ENCODE measurements around the gene CA7. TPM values are rescaled to one million over a fixed set of nuclear protein-coding genes. Genes with fewer than 3 reads are reported as not detected.

The CA7 gene
- total RNA-seq, 1 experiment from 2014 or later: not detected

DNA sequence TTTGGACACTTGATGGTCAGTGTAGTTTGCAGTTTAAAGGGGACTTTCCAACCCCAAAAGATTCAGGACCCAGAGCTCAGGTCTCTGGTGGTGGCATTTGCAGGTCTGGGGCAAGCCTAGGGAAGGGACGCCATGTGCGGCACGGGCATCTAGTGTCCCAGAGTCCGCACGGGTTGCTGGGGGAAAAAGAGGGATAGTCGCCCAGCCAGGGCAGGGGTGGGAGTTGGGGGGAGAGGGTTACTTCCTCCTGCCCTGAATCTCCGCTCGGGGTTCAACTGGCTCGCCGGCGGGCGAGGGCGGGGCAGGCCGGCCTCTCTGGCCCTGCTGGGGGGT lies 239 bp upstream of the CA7 start:
- Histone ChIP-seq H3K4me3 (ENCODE audit: low read depth in 2 of 2, low read length in 2 of 2) (peak overlapping the region in 1 of 2 experiments; percentile 37; a peak in 1 of 4 replicates), H3K27me3 (ENCODE audit: control insufficient read depth, insufficient read depth, low read length) (no peaks in the 10 kb centered on the region; the same call in 1 of the 2 replicates), H3K36me3 (ENCODE audit: control insufficient read depth, insufficient read depth, low read length) (no peaks in the 10 kb centered on the region), H3K27ac (ENCODE audit: low read length) (no peak overlapping the region), H3K9me3 (ENCODE audit: control insufficient read depth, insufficient read depth, low read depth, low read length) (no peaks in the 10 kb centered on the region), H3K4me1 (ENCODE audit: control insufficient read depth, insufficient read depth, low read length) (no peaks in the 10 kb centered on the region)
- no TSS peak for BruUV-seq (replicated peaks)
- in situ Hi-C loops (cut with HindIII; ENCODE audit: low pct_unique_long_range_greater_than_20kb, low sequenced_read_pairs): no loop called here
- DNase-seq (ENCODE audit: low read depth, low spot score) (no peak), ATAC-seq (no peak)
- ChIA-PET CTCF (interaction anchor here (1.5 kb wide), 1 partner anchor 24 kb away, joined by 6 read pairs; no protein-coding TSS in a partner anchor), POLR2A (no interaction called here)
- intact Hi-C loops (cut with micrococcal nuclease; ENCODE audit: unreplicated experiment): no loop called here
- TF ChIP-seq SIN3A (IDR thresholded peaks at IDR 0.05; ENCODE audit: borderline replicate concordance, insufficient read depth, low read depth, low read length) (no peak), TCF7L2 (IDR thresholded peaks at IDR 0.05; ENCODE audit: low read depth, low read length) (no peak), POLR2AphosphoS5 (IDR thresholded peaks at IDR 0.05; ENCODE audit: low read depth, low read length) (no peak)
- TF ChIP-seq, protein P1, sequence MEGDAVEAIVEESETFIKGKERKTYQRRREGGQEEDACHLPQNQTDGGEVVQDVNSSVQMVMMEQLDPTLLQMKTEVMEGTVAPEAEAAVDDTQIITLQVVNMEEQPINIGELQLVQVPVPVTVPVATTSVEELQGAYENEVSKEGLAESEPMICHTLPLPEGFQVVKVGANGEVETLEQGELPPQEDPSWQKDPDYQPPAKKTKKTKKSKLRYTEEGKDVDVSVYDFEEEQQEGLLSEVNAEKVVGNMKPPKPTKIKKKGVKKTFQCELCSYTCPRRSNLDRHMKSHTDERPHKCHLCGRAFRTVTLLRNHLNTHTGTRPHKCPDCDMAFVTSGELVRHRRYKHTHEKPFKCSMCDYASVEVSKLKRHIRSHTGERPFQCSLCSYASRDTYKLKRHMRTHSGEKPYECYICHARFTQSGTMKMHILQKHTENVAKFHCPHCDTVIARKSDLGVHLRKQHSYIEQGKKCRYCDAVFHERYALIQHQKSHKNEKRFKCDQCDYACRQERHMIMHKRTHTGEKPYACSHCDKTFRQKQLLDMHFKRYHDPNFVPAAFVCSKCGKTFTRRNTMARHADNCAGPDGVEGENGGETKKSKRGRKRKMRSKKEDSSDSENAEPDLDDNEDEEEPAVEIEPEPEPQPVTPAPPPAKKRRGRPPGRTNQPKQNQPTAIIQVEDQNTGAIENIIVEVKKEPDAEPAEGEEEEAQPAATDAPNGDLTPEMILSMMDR (IDR thresholded peaks at IDR 0.05): no peak
- TF ChIP-seq, protein P2, sequence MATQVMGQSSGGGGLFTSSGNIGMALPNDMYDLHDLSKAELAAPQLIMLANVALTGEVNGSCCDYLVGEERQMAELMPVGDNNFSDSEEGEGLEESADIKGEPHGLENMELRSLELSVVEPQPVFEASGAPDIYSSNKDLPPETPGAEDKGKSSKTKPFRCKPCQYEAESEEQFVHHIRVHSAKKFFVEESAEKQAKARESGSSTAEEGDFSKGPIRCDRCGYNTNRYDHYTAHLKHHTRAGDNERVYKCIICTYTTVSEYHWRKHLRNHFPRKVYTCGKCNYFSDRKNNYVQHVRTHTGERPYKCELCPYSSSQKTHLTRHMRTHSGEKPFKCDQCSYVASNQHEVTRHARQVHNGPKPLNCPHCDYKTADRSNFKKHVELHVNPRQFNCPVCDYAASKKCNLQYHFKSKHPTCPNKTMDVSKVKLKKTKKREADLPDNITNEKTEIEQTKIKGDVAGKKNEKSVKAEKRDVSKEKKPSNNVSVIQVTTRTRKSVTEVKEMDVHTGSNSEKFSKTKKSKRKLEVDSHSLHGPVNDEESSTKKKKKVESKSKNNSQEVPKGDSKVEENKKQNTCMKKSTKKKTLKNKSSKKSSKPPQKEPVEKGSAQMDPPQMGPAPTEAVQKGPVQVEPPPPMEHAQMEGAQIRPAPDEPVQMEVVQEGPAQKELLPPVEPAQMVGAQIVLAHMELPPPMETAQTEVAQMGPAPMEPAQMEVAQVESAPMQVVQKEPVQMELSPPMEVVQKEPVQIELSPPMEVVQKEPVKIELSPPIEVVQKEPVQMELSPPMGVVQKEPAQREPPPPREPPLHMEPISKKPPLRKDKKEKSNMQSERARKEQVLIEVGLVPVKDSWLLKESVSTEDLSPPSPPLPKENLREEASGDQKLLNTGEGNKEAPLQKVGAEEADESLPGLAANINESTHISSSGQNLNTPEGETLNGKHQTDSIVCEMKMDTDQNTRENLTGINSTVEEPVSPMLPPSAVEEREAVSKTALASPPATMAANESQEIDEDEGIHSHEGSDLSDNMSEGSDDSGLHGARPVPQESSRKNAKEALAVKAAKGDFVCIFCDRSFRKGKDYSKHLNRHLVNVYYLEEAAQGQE (IDR thresholded peaks at IDR 0.05; ENCODE audit: insufficient read depth in 1 of 2, low read depth in 2 of 2, low read length in 1 of 2): no peak

DNA sequence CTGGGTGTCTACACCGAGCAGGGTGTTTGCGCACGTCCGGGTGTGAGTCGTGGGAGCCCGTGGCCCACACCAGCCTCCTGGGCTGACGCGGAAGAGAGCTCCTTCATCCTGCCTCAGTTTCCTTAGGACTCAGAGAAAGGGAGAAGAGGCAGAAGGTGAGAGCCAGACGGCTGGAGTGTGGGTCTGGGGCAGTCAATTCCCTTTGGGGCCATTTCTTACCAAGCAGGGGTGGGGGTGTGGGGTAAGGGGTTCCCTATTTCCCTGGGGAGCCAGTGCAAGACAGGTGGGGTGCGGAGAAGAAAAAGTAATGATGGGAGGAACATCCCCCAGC lies 831 bp downstream of the CA7 start:
- ATAC-seq (no peak), DNase-seq (ENCODE audit: low read depth, low spot score) (no peak)
- CTCF ChIA-PET: no interaction called here
- TF ChIP-seq, protein P1 (IDR thresholded peaks at IDR 0.05): no peak
- TF ChIP-seq SIN3A (IDR thresholded peaks at IDR 0.05; ENCODE audit: borderline replicate concordance, insufficient read depth, low read depth, low read length): no peak
- TF ChIP-seq TCF7L2 (IDR thresholded peaks at IDR 0.05; ENCODE audit: low read depth, low read length): no peak
- TF ChIP-seq POLR2AphosphoS5 (IDR thresholded peaks at IDR 0.05; ENCODE audit: low read depth, low read length): no peak
- TF ChIP-seq, protein P2 (IDR thresholded peaks at IDR 0.05; ENCODE audit: insufficient read depth in 1 of 2, low read depth in 2 of 2, low read length in 1 of 2): no peak
- no peak overlapping the region for H3K27ac ChIP-seq (ENCODE audit: low read length)
- in situ Hi-C loops (cut with HindIII; ENCODE audit: low pct_unique_long_range_greater_than_20kb, low sequenced_read_pairs) (no loop called here), intact Hi-C loops (cut with micrococcal nuclease; ENCODE audit: unreplicated experiment) (no loop called here)
- peak overlapping the region; percentile 37 to 41 for H3K4me3 ChIP-seq (ENCODE audit: low read depth in 2 of 2, low read length in 2 of 2)
- no peaks in the 10 kb centered on the region for H3K4me1 ChIP-seq (ENCODE audit: control insufficient read depth, insufficient read depth, low read length)
- no peaks in the 10 kb centered on the region for H3K9me3 ChIP-seq (ENCODE audit: control insufficient read depth, insufficient read depth, low read depth, low read length)
- POLR2A ChIA-PET: no interaction called here
- no peaks in the 10 kb centered on the region for H3K36me3 ChIP-seq (ENCODE audit: control insufficient read depth, insufficient read depth, low read length)
- no peaks in the 10 kb centered on the region; the same call in 1 of the 2 replicates for H3K27me3 ChIP-seq (ENCODE audit: control insufficient read depth, insufficient read depth, low read length)
- no TSS peak for BruUV-seq (replicated peaks)

All from Panc1 (cell line).